Pons (tissue), 1 donor: ENCODE results near the gene KRABD2.
A peak's percentile ranks its signal among the peaks of the same experiment; 100 is the strongest.
"Not testable (repeated sequence)": the region's sequence is repeated elsewhere in the genome, so short reads cannot be mapped to it uniquely, and the experiment has no call there.

Source experiments
- DNase-seq: peaks from one replicate; pipeline ENCODE4 v3.0.0-alpha.2; 2016; ENCODE audit warnings: low spot score

The KRABD2 gene

DNA sequence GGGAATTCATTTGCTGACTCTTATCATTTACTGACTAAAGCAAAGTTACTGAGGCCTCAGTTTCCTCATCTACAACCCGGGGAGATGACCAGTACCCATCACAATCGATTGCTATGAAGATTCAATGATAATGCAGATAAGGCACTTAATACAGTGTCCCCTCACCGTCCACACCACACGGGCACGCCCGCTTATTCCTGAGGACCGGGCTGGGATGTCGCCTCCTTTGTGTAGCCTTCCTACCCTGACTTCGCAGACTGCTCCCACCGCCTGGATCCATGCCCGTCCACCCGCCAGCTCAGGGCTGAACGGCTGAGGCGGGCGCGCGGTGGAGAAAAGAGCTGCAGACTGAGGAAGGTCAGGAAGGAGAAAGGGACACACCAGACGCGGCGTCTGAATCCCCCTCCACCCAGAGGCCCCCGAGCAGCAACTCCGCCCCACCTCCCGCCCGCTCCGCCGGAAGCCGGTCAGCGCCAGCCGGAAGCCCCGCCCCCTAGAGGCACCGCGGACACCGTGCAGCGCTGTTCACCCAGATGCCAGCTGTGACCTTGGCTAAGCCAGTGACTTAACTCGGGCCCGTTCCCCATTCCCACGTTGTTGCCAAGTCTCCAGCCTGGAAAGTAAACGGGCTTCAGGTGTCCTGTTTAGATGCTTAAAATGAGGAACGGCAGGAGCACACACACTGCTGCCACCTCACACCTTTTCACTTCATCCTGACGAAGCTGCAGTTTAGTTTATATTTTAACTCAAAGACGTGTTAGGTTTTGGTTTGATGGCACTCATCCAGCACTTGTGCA is at the start of gene KRABD2:
TSS of gene KRABD2 (minus strand) at position 434 of the 797 bp plus-strand sequence.
- DNase-seq, result peak; percentile 67

DNA sequence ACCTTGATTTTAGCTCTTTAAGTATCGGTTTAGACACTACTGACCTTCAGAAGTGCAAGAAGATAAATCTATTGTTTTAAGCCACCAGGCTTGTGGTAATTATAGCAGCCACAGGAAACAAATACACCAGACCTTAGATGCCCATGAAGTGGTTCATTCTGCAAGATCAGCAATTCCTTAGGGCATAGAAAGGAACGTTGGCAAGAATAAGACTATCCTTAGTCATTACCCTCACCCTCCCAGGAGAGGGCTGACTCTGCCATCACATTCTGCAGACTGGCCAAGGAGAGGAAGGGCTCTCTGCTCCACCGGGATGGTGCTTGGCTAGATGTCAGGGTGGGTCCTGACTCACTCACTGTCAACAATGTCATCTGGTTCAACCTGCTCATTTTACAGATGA is 45.1 kb upstream of the KRABD2 start:
- DNase-seq, result no peak

DNA sequence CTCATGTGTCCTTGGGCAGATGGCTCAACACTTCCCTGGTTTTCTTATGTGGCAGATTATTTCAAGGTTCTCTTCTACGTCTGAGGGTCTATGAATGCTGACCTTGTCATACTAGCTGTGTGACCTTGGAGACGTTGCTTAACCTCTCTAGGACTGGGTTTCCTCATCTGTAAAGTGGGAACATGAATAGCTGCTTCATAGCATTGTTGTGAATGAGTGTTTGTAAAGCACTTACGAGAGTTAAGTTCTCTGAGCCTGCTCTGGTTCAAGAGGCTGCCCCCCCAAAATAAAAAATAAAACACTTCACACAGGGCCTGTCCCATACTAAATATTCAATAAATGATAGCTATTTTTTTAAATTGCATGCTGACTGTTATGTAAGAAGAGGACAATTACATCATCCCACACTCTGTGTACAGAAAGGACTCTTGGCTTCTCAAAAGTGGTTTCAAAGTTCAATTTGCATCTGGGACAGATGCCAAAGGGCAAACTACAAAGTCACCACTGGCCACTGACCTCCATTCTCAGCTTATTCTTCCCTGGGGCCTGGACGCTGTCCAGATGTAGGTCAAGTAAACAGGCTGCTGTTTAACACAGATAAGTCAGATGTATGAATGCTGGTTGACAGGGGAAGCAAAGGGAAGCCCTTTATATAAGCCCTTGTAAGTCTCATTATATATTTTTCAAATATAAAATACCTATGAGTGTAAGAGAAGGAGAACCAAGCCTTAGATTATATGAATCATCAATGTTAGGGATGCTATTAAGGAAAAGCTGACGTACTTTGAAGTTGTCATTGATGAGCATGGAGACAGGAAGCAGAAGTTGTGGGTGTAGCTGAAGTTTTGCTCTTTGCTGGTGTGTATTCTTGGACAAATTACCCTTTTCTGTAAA is 43.8 kb upstream of the KRABD2 start:
- DNase-seq, result peak; percentile 42

DNA sequence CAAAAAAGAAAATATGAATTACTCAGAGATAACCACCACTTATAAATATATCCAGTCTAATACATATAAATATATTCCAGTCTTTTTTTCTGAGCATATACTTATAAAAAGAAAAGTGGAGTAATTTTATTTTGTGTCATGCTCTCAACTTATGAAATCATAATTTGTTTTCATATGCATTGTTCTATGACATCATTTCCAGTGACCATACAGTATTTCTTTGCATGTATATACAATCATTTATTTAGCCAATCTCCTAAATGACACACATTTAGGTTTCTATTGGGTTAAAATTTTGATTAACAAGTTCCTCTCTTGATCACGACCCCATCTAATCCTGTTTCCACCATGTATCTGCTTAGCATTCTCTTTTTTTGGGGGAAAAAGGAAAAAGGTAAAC is 42.8 kb upstream of the KRABD2 start:
- no peak for DNase-seq

DNA sequence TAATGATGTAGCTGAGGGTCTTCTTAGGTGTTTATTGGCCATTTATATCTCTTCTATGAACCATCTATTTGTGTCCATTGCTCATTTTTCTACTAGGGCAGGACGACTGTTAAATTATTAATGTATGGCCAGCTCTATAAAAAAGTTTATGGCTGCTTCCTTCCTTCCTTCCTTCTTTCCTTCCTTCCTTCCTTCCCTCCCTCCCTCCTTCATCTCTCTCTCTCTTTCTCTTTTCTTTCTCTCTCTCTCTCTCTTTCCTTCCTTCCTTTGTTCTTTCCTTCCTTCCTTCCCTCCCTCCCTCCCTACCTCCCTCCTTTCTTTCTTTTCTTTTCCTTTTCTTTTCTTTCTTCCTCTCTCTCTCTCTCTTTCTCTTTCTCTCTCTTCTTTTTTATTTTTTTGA is 42.0 kb upstream of the KRABD2 start:
- DNase-seq, result no peak

DNA sequence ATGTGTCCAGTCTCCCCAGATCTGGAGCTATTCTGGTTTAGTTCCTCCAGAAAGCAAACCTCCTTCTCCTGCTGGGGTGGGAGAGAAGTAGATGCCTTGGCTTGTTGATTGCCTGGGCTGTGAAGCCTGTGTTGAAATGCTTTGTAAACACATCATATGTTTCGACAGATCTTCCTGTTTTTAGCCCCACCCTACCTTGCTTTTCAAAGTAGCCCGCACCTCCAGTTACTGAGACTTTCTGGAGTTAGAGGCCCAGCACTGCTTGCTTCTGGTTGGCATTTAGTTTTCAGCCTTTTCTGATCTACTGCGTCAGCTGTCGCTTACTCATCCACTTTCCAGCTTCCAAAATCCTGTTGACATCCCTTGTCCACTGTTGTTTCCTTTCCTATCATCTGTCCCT is 41.3 kb upstream of the KRABD2 start:
- no peak for DNase-seq

DNA sequence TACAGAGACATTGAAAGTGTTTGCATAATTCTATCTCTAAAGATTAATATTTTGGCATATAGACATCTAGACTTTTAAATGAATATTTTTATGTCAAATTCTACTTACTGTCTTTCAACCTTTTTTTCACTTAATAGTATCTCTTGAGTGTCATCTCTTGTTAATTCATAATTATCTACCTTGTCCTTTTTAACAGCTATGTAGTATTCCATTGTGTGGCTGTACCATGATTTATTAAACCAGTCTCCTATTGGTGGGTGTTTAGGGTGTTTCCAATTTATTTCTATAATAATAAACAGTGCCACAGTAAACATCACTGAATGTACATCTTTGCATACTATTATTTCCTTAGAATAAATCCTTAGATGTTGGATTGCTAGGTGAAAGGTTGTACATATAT is 37.4 kb upstream of the KRABD2 start:
- DNase-seq, result no peak

DNA sequence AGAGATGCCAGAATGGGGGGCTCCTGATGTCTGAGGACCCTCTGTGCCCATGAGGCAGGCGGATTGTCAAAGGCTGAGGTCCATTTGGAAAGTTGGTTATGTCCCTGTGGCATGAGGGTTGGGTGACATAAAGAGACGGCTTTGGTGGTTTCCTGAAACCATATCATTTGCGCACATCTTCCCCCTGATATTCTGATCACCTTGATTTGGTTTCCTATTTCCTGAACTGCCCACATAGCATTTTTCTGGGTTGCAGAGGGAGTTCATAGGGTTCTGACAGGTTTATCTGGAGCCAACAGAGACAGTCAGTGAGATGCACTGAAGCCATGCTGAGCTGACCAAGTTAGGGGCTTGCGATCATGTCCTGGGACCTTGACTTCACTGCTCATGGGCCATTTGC is 36.8 kb upstream of the KRABD2 start:
- DNase-seq, result no peak

DNA sequence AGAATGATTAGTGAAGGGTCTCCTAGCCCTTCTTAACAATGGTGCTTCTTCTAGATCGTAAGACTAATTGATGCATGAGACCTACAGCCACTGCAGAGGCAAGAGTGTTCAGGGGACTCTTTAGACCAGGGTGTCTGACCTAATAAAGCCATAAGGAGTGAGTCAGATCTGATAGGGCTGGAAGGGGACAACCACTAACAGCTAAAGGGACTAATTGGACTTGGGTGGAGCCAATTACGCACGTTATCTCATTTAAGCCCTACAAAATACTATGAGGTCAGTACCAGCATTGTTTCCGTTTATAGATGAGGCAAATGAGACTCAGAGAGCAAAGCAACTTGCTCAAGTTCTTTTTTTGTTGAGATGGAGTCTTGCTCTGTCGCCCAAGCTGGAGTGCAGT is 35.6 kb upstream of the KRABD2 start:
- DNase-seq, result no peak

DNA sequence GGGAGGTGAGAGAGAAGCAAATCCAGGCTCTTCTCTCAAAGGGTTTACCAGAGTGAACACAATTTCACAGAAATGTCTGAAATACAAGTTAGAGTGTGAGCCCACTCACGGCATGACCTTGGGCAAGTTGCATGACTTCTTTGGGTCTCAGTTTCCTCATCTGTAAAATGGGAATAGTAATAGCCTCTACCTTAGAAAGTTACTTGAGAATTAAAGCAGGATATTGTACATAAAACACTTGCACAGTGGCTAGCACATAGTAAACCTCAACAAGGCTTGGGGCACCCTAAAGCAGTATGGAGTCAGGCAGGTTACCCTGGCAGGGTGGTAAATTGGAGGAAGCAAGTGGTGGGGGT is 34.4 kb upstream of the KRABD2 start:
- DNase-seq, result no peak

DNA sequence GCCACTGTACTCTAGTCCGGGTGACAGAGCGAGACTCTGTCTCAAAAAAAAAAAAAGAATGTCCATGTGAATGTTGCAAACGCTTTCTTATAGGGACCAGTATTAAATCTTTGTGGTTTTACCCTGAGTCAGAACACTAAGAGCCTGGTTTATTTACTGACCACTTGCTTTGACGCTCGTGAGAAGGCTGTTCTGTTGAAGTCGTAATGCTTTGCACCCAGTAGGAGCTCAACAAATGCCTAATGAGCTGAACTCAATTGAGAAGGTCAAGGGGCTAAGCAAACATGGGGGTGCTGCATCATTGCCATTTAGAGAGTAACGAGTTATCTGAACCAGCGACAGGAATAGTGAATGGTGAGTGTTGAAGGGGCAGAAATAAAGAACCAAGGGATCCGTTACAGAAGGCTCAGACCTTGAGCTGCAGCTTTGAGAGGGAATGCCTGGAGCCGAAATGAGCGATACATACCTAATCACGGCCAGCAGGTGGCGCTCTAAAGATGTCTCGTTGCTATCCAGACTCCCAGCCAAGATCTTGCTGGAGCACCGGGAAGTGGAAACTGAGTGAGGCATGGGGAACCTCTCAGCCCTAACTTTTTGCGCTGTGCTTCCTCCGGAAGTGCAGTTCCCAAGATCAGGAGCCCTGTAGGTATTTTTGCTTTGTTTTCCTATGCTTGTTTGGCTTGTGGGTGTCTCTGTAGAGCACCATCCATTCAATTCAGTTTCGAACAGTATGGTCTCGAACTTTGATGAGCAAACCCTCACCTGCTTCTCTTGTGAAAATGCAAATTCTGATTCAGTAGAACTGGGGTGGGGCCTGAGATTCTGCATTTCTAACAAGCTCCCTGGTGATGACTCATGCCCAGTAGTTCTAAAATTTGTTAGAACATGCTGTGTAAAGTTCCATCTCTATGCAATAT is 33.7 kb upstream of the KRABD2 start:
- peak; percentile 88 for DNase-seq

DNA sequence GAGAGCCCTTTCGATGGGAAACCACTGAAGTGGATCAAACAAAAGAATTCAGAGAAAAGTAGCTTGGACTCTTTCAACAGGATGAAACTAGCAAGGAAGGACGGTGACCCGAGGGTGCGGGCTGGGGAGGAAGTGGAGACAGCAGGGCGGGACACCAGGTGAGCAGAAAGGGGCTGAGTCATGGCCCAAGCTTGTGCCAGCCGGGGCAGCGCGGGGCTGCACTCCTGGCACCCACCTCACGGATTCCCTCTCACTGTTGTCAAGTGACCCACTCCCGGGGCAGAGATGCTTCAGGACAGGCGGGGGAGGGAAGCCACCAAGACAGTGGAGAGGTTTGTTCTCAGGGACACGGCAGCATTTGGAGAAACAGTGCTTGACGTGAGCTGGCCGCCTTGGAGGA is 31.9 kb upstream of the KRABD2 start:
- no peak for DNase-seq

DNA sequence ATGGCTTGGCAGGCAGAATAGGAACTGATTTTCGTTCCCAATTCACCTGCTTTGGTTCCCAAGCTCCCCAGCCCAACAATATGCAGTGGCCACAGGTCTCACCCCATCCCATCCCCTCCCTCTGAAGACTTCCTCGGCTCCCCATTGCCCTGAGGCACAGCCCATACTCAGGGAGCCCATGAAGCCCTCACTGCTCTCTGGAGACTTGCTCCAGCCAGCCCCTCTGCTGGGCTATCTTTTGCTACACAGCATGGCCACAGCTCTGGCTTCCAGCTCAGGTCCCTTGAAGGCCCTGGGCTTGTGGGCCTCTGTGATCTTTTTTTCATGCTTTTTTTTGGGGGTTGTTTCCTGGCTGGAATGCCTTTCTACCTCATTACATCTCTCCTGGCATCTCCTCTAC is 29.7 kb upstream of the KRABD2 start:
- no peak for DNase-seq

DNA sequence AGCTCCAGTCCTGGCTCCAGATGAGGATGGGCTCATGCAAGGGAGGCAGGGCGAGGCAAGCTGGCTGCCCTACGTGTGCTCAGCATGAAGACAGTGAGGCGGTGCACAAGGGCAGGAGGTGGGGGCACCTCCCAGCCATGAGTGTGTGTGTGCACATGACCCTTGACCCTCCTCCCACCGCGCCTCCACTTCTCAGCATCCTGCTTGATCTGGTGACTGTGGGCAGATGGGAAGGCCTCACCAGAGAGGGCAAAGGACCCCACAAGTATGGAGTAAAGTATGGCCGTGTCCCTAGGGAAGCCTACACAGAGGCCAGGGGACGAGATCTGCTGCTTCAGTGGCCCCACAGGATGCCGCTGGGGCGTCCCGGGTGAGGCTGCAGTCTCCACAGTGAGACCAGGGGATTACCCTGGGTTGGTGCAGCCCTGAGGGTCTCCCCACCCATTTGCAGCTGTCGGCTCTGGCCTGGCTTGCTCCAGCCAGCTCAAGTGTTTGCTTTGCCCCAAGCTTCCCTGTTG is 29.1 kb upstream of the KRABD2 start:
- no peak for DNase-seq

DNA sequence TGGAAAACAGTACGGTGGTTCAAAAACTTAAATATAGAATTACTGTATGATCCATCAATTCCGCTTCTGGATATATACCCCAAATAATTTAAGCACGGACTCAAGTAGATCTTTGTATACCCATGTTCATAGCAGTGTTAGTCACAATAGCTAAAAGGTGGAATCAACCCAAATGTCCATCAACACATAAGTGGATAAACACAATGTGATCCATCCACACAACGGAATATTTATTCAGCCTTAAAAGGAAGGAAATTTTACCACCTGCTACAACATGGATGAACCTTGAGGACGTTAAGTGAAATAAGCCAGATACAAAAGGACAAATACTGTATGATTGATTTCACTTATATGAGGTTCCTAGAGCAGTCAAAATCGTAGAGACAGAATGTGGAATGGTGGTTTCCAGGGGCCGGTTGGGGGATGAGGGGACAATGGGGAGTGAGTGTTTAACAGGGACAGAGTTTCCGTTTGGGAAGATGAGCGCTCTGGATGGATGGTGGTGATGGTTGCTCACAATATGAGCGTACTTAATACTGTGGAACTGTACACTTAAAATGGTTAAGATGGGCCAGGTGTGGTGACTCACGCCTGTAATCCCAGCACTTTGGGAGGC is 26.5 kb upstream of the KRABD2 start:
- DNase-seq, result no peak

DNA sequence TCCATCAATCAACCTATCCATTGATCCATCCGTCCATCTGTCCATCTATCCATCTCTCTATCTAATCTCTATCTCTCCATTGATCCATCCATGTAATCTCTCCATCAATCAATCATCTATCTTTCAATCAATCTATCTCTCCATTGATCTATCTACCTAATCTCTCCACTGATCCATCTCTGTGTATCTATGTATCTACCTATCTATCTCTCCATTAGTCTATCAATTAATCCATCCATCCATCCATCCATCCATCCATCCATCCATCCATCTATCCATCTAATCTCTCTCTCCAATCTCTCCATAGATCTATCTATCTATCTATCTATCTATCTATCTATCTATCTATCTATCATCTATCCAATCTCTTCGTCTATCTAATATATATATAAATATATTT is 24.6 kb upstream of the KRABD2 start:
- DNase-seq, result no peak

DNA sequence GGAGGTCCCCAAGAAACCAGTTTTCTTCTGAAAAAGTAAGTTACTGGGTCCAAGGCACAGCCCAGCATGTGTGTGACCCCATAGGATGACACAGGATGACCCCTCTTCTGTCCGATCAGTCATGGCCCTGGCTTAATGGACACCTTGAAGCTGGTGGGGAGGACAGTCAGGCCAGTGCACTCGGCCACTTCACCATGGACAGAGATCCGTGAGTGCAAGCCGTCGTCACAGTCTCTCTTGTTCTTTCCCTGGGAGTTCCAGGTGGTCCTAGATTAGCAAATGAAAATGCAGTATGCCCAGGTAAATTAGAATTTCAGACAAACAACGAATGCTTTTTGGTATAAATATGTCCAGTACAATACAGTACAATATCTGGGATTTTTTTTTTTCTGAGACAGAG is 22.5 kb upstream of the KRABD2 start:
- DNase-seq, result no peak

DNA sequence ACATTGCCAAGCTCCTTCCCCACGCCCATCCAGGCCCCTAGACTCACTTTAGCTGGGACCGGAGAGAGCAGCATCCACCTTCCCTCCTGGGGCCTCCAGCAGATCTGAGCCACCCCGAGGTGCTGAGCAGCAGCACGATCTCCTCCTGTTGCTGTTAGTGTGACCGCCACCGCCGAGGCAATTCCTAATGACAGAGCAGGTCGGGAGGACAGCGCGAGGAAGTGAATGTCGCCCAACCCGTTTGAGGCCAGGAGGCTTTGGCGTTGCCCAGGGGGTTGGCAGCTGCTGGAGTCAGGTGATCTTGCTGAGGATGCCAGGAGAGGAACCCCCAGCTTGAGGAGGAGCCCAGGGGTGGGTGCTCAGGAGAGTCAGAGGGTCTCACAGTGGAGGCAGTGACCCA is 21.1 kb upstream of the KRABD2 start, which contains the start of gene RNF222:
TSS of gene RNF222 (minus strand) at position 192 of the 400 bp plus-strand sequence. CDS start 4,366 bp downstream, outside the sequence.
- DNase-seq, result no peak

DNA sequence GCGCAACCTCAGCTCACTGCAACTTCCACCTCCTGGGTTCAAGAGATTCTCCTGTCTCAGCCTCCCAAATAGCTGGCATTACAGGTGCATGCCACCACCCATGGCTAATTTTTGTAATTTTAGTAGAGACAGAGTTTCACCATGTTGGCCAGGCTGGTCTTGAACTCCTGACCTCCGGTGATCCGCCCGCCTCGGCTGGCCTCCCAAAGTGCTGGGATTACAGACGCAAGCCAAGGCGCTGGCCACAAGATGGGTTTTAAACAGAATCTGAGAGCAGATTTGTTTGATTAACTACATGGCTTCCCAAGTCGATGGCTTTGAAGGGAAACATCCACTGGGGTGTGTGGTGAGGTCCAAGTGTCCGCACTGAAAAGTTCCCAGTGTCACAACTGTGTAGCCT is 18.0 kb upstream of the KRABD2 start:
- not testable (repeated sequence) for DNase-seq

DNA sequence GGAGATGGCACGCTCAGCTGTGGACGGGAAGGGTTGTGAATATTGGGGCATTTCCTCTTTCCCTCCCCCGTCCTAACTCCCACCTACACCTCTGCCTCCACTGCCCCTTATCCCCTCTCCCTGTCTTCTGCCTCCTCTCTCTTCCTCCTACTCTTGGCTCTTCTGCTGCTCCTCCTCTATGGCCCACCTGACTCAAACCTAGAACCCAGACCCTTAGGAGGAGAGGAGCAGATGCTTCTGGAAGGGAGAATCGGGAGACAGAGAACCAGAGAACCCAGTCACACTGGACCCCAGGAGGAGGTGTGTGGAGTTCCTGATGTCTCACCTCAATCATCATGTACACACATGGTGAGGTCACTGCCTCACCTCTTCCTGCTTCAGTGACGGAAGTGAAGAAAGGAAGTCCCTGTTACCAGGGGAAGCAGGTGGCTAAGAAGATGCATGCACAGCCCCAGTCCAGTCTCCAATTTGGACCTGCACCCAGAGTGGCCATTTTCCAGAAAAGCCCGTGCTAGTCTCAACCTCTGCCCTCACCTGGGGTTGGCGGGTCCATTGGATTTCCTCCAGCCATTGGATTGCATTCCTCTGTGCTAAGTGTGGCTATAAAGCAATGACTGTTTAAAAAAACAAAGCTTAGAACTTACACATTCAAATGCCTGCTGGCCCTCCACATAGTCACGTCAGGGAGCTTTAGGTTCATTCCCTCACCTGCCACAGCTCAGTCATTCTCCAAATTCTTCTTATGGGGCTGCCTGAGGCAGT is 17.1 kb upstream of the KRABD2 start:
- no peak for DNase-seq
